Heart left ventricle (tissue), 16 donors: ENCODE measurements around the gene SSPN. TPM values are rescaled to one million over a fixed set of nuclear protein-coding genes. Genes with fewer than 3 reads are reported as not detected.

ENCODE experiments used
- ATAC-seq, 4 donors: fragments of 200-7000 bp; cut with Tn5 transposase; one replicate each; pipeline ENCODE4 v1.9.1; 2020 to 2022; ENCODE audit warnings: moderate library complexity in 4 of 4, mild to moderate bottlenecking in 3 of 4, moderate number of reproducible peaks in 1 of 4
- DNase-seq, 5 donors: peaks; one replicate each; pipeline ENCODE4 v3.0.0-alpha.2; 2020
- H3K27ac ChIP-seq, 12 donors: fragments of 200-600 bp; sonication (generic) in 4 of 12; one replicate each; pipeline versions ENCODE4 v1.5.0 to v1.8.0; 2016 to 2022; ENCODE audit warnings: mild to moderate bottlenecking in 2 of 12
- H3K27me3 ChIP-seq, 9 donors: fragments of 200-600 bp; sonication (generic) in 2 of 9; one replicate each; pipeline versions ENCODE4 v1.5.1 to v1.8.0; 2016 to 2022; ENCODE audit warnings: mild to moderate bottlenecking in 3 of 9
- H3K36me3 ChIP-seq, 9 donors: fragments of 200-600 bp; sonication (generic) in 2 of 9; one replicate each; pipeline versions ENCODE4 v1.5.0 to v1.8.0; 2018 to 2022; ENCODE audit warnings: mild to moderate bottlenecking in 2 of 9
- H3K4me1 ChIP-seq, 12 donors: fragments of 200-600 bp; sonication (generic) in 4 of 12; one replicate each; pipeline versions ENCODE4 v1.5.0 to v1.8.0; 2016 to 2022; ENCODE audit warnings: mild to moderate bottlenecking in 3 of 12
- H3K4me3 ChIP-seq, 12 donors: fragments of 200-600 bp; sonication (generic) in 4 of 12; one replicate each; pipeline versions ENCODE4 v1.5.0 to v1.8.0; 2017 to 2022; ENCODE audit warnings: mild to moderate bottlenecking in 9 of 12, moderate library complexity in 4 of 12
- H3K9me3 ChIP-seq, 12 donors: fragments of 200-600 bp; sonication (generic) in 4 of 12; one replicate each; pipeline versions ENCODE4 v1.5.0 to v1.8.0; 2016 to 2022; ENCODE audit warnings: mild to moderate bottlenecking in 1 of 12
- CTCF ChIP-seq, 12 donors: fragments of 200-600 bp; sonication (generic) in 4 of 12; IDR thresholded peaks; one replicate each; pipeline versions ENCODE4 v1.5.0 to v1.8.0; 2018 to 2022; ENCODE audit warnings: antibody characterized with exemption in 12 of 12, mild to moderate bottlenecking in 5 of 12
- POLR2A ChIP-seq, 2 donors: fragments of 450-650 bp; IDR thresholded peaks; one replicate each; pipeline ENCODE4 v1.6.1; 2017; ENCODE audit warnings: antibody characterized with exemption in 2 of 2, mild to moderate bottlenecking in 2 of 2, moderate library complexity in 2 of 2
- WGBS, 4 donors: extraction: QIAGEN DNeasy Blood & Tissue Kit in 2 of 4; methylation state at CpG; one replicate each; pipeline versions ENCODE4 v1.1.5 to v1.1.7; 2013 to 2018; 5-methylcytosine and 5-hydroxymethylcytosine counted together
- intact Hi-C, 10 donors: fragments of 100-400 bp; cut with DNase I; formaldehyde crosslinking; loops; one replicate each; pipeline versions ENCODE4 v1.11.1 to v1.14.2; 2022
- polyA plus RNA-seq, 2 donors: library from polyadenylated mRNA; stranded (reverse); fragments of 200-250 nt; gene quantifications; one replicate each; pipeline ENCODE4 v1.2.3, GENCODE V29; 2013
- total RNA-seq, 9 donors: library from RNA; depleted of rRNA in 2 of 9; stranded (reverse); fragments of >200 nt in 2 of 9; fragmentation: NEBNext Ultra II Directional in 3 of 9; extraction: Animal tissue kit (Norgen Biotek cat#: 25700) in 3 of 9; gene quantifications; one replicate each; pipeline versions ENCODE4 v1.1.0 to v1.2.4, GENCODE V29; 2016 to 2023
- donor health status: ischemic (EF 13 %, LVEDD 7.1; RV severe dilation, severe dysfunction).
- donor health status: healthy with polysubstance abuse.
- donor health status: DM: no; HTN: yes; CAD: no.
- donor health status: DM: no; HTN: no; CAD: no.
- donor health status: ischemic (EF 25% LVEDD 6.9; RV normal size, moderate dysfunction).
- donor health status: ischemic (EF 25% LVEDD 5.7; RV mildly dilated, moderate dysfunction).
- donor health status: healthy.
- donor health status: DM: yes; HTN: yes; CAD: no.
- donor health status: ischemic (EF 35%, LVEDD 5.7; RV mildly dilated, moderate dysfunction).
- donor health status: nonischemic (EF 11% LVEDD 7.7; RV severe dilation, severe dysfunction).
- donor health status: DM: yes; HTN: yes; CAD: no.
- donor health status: PGD.
- donor health status: ischemic (EF 29% LVEDD 5.4; RV normal size, mild dysfunction).
- donor health status: nonischemic (EF 23%, LVEDD 6.1; RV moderate dilation, normal function).

The SSPN gene
- total and polyA plus RNA-seq, 11 donors = 7.5 to 109 (median 56.1) TPM

- Histone ChIP-seq H3K27me3 (no peaks in the 10 kb centered on the region), H3K9me3 (peaks cover 0 to 19% (median 0%) of the 10 kb centered on the region in 12 donors), H3K36me3 (no peaks in the 10 kb centered on the region), H3K4me3 (no peak overlapping the region), H3K4me1 (peaks cover 0 to 28% (median 15%) of the 10 kb centered on the region in 12 donors), H3K27ac (no peak overlapping the region)
- ATAC-seq (no peak), DNase-seq (no peak)
- no peak for TF ChIP-seq POLR2A (IDR thresholded peaks at IDR 0.05)
- TF ChIP-seq CTCF (IDR thresholded peaks at IDR 0.05) = no peak
- intact Hi-C loops = no loop called here
These were observed 71.5 kb downstream of the SSPN start for GRCh38 chr12:26266881-26267280.

- Histone ChIP-seq H3K27ac (peak overlapping the region in 1 of 12 donors; percentile 38), H3K4me3 (no peak overlapping the region), H3K27me3 (no peaks in the 10 kb centered on the region), H3K9me3 (peaks cover 0 to 7% (median 0%) of the 10 kb centered on the region in 12 donors), H3K4me1 (peaks cover 4 to 46% (median 31%) of the 10 kb centered on the region in 12 donors), H3K36me3 (no peaks in the 10 kb centered on the region)
- no peak for DNase-seq
- 74 to 90% (median 78%) methylated on average over 2 of the region's 2 CpGs for WGBS, 4 donors
- intact Hi-C loops = no loop called here
- ATAC-seq = peak in 1 of 4 donors; percentile 6
- TF ChIP-seq CTCF (IDR thresholded peaks at IDR 0.05) = no peak
- TF ChIP-seq POLR2A (IDR thresholded peaks at IDR 0.05) = no peak
These were observed 73.6 kb downstream of the SSPN start for GRCh38 chr12:26268841-26269561.

- peak; percentile 5 to 21 (median 18) for ATAC-seq
- intact Hi-C loops = loop anchor here in 5 of 10 donors (5.0 to 10.0 kb wide), 2 partner anchors 145 to 147 kb away; partner anchors contain the start of gene BHLHE41 (in 3 of the 5)
These were observed 74.3 kb downstream of the SSPN start for GRCh38 chr12:26269562-26270284.

More at GRCh38 chr12:26269562-26270284, 74.3 kb downstream of the SSPN start:
- H3K9me3 ChIP-seq = peaks cover 0 to 3% (median 0%) of the 10 kb centered on the region in 12 donors
- no peak for TF ChIP-seq POLR2A (IDR thresholded peaks at IDR 0.05)
- no peak for TF ChIP-seq CTCF (IDR thresholded peaks at IDR 0.05)
- 50 to 72% (median 64%) methylated on average over 8 of the region's 8 CpGs for WGBS, 4 donors
- H3K4me3 ChIP-seq = no peak overlapping the region
- peaks cover 7 to 53% (median 38%) of the 10 kb centered on the region in 12 donors for H3K4me1 ChIP-seq
- peak overlapping the region in 4 of 12 donors; percentile 17 to 38 (median 34) for H3K27ac ChIP-seq
- no peak for DNase-seq
- H3K36me3 ChIP-seq = no peaks in the 10 kb centered on the region
- H3K27me3 ChIP-seq = no peaks in the 10 kb centered on the region
